ENCODE measurements around the gene DUOX1. TPM values are rescaled to one million over a fixed set of nuclear protein-coding genes. Genes with fewer than 3 reads are reported as not detected.
"Not testable (repeated sequence)": the region's sequence is repeated elsewhere in the genome, so short reads cannot be mapped to it uniquely, and the experiment has no call there.

DUOX1 gene
- total and polyA plus RNA-seq, 4 donors: 0.13 to 4.5 (median 0.59) TPM

GRCh38 chr15:45100884-45101625 is 28.7 kb upstream of the DUOX1 start:
- intact Hi-C loops (cut with DNase I): no loop called here
- WGBS, 2 donors: 57 to 58% methylated on average over 7 of the region's 7 CpGs
- DNase-seq (no peak), ATAC-seq (ENCODE audit: low FRiP score) (no peak)
- H3K27me3 ChIP-seq (ENCODE audit: control insufficient read depth in 1 of 2, insufficient read depth in 2 of 2, low read length in 1 of 2): no peaks in the 10 kb centered on the region
- H3K36me3 ChIP-seq (ENCODE audit: control insufficient read depth in 1 of 2, insufficient read depth in 2 of 2, low read length in 1 of 2): no peaks in the 10 kb centered on the region
- H3K4me3 ChIP-seq (ENCODE audit: low read length in 2 of 2): no peak overlapping the region
- no peaks in the 10 kb centered on the region for H3K9me3 ChIP-seq (ENCODE audit: control insufficient read depth, low read length)
- no peaks in the 10 kb centered on the region for H3K4me1 ChIP-seq (ENCODE audit: control insufficient read depth in 1 of 2, insufficient read depth in 2 of 2, low read length in 2 of 2)
- H3K27ac ChIP-seq (ENCODE audit: low read depth in 1 of 2, low read length in 2 of 2): no peak overlapping the region

- H3K4me3 ChIP-seq (ENCODE audit: low read length in 2 of 2): no peak overlapping the region
- H3K27ac ChIP-seq (ENCODE audit: low read depth in 1 of 2, low read length in 2 of 2): no peak overlapping the region
- ATAC-seq (ENCODE audit: low FRiP score) (no peak), DNase-seq (peak in 1 of 2 donors; percentile 59)
- no peaks in the 10 kb centered on the region for H3K27me3 ChIP-seq (ENCODE audit: control insufficient read depth in 1 of 2, insufficient read depth in 2 of 2, low read length in 1 of 2)
- H3K36me3 ChIP-seq (ENCODE audit: control insufficient read depth in 1 of 2, insufficient read depth in 2 of 2, low read length in 1 of 2): no peaks in the 10 kb centered on the region
- H3K9me3 ChIP-seq (ENCODE audit: control insufficient read depth, low read length): no peaks in the 10 kb centered on the region
- WGBS, 2 donors: 92 to 94% methylated on average over 12 of the region's 12 CpGs
- intact Hi-C loops (cut with DNase I): no loop called here
- H3K4me1 ChIP-seq (ENCODE audit: control insufficient read depth in 1 of 2, insufficient read depth in 2 of 2, low read length in 2 of 2): no peaks in the 10 kb centered on the region
Observed at GRCh38 chr15:45101749-45102148, 28.0 kb upstream of the DUOX1 start.

- intact Hi-C loops (cut with DNase I): no loop called here
- WGBS, 2 donors: 89 to 93% methylated on average over 6 of the region's 6 CpGs
- Histone ChIP-seq H3K27ac (ENCODE audit: low read depth in 1 of 2, low read length in 2 of 2) (no peak overlapping the region), H3K9me3 (ENCODE audit: control insufficient read depth, low read length) (no peaks in the 10 kb centered on the region), H3K36me3 (ENCODE audit: control insufficient read depth in 1 of 2, insufficient read depth in 2 of 2, low read length in 1 of 2) (no peaks in the 10 kb centered on the region), H3K27me3 (ENCODE audit: control insufficient read depth in 1 of 2, insufficient read depth in 2 of 2, low read length in 1 of 2) (no peaks in the 10 kb centered on the region), H3K4me1 (ENCODE audit: control insufficient read depth in 1 of 2, insufficient read depth in 2 of 2, low read length in 2 of 2) (no peaks in the 10 kb centered on the region), H3K4me3 (ENCODE audit: low read length in 2 of 2) (no peak overlapping the region)
- DNase-seq (peak in 1 of 2 donors; percentile 51), ATAC-seq (ENCODE audit: low FRiP score) (no peak)
Observed at GRCh38 chr15:45102226-45102625, 27.6 kb upstream of the DUOX1 start.

- 89 to 90% methylated on average over 5 to 9 of the region's 9 CpGs for WGBS, 2 donors
- peak in 1 of 2 donors; percentile 32 for DNase-seq
- not testable (repeated sequence) for H3K9me3 ChIP-seq (ENCODE audit: control insufficient read depth, low read length)
Observed at GRCh38 chr15:45104170-45104569, 25.6 kb upstream of the DUOX1 start.

GRCh38 chr15:45105586-45105985 is 24.2 kb upstream of the DUOX1 start:
- H3K9me3 ChIP-seq (ENCODE audit: control insufficient read depth, low read length): no peaks in the 10 kb centered on the region

More at GRCh38 chr15:45104170-45104569, 25.6 kb upstream of the DUOX1 start:
- ATAC-seq (ENCODE audit: low FRiP score); H3K27ac ChIP-seq (ENCODE audit: low read depth in 1 of 2, low read length in 2 of 2); H3K36me3 ChIP-seq (ENCODE audit: control insufficient read depth in 1 of 2, insufficient read depth in 2 of 2, low read length in 1 of 2); H3K4me3 ChIP-seq (ENCODE audit: low read length in 2 of 2); intact Hi-C loops (cut with DNase I); H3K27me3 ChIP-seq (ENCODE audit: control insufficient read depth in 1 of 2, insufficient read depth in 2 of 2, low read length in 1 of 2); H3K4me1 ChIP-seq (ENCODE audit: control insufficient read depth in 1 of 2, insufficient read depth in 2 of 2, low read length in 2 of 2): not testable (repeated sequence)

GRCh38 chr15:45106002-45106790 is 23.6 kb upstream of the DUOX1 start:
- no peaks in the 10 kb centered on the region for H3K27me3 ChIP-seq (ENCODE audit: control insufficient read depth in 1 of 2, insufficient read depth in 2 of 2, low read length in 1 of 2)
- DNase-seq (peak in 1 of 2 donors; percentile 59), ATAC-seq (ENCODE audit: low FRiP score) (no peak)
- intact Hi-C loops (cut with DNase I): no loop called here
- 78% methylated on average over 15 of the region's 15 CpGs for WGBS, 2 donors
- H3K4me1 ChIP-seq (ENCODE audit: control insufficient read depth in 1 of 2, insufficient read depth in 2 of 2, low read length in 2 of 2): no peaks in the 10 kb centered on the region
- no peaks in the 10 kb centered on the region for H3K36me3 ChIP-seq (ENCODE audit: control insufficient read depth in 1 of 2, insufficient read depth in 2 of 2, low read length in 1 of 2)
- no peaks in the 10 kb centered on the region for H3K9me3 ChIP-seq (ENCODE audit: control insufficient read depth, low read length)
- H3K27ac ChIP-seq (ENCODE audit: low read depth in 1 of 2, low read length in 2 of 2): no peak overlapping the region
- H3K4me3 ChIP-seq (ENCODE audit: low read length in 2 of 2): no peak overlapping the region

More at GRCh38 chr15:45105586-45105985, 24.2 kb upstream of the DUOX1 start:
- no peaks in the 10 kb centered on the region for H3K27me3 ChIP-seq (ENCODE audit: control insufficient read depth in 1 of 2, insufficient read depth in 2 of 2, low read length in 1 of 2)
- ATAC-seq (ENCODE audit: low FRiP score): no peak
- no peaks in the 10 kb centered on the region for H3K36me3 ChIP-seq (ENCODE audit: control insufficient read depth in 1 of 2, insufficient read depth in 2 of 2, low read length in 1 of 2)
- DNase-seq: peak in 1 of 2 donors; percentile 53
- no peak overlapping the region for H3K4me3 ChIP-seq (ENCODE audit: low read length in 2 of 2)
- 92 to 93% methylated on average over 11 of the region's 11 CpGs for WGBS, 2 donors
- no peak overlapping the region for H3K27ac ChIP-seq (ENCODE audit: low read depth in 1 of 2, low read length in 2 of 2)
- intact Hi-C loops (cut with DNase I): no loop called here
- no peaks in the 10 kb centered on the region for H3K4me1 ChIP-seq (ENCODE audit: control insufficient read depth in 1 of 2, insufficient read depth in 2 of 2, low read length in 2 of 2)

- peak in 1 of 2 donors; percentile 68 for DNase-seq
Observed at GRCh38 chr15:45107941-45108630, 21.7 kb upstream of the DUOX1 start.

GRCh38 chr15:45110256-45110820 is 19.5 kb upstream of the DUOX1 start:
- no peaks in the 10 kb centered on the region for H3K9me3 ChIP-seq (ENCODE audit: control insufficient read depth, low read length)
- H3K4me3 ChIP-seq (ENCODE audit: low read length in 2 of 2): no peak overlapping the region
- 42 to 46% methylated on average over 11 of the region's 11 CpGs for WGBS, 2 donors
- DNase-seq (peak in 1 of 2 donors; percentile 37), ATAC-seq (ENCODE audit: low FRiP score) (no peak)
- H3K27ac ChIP-seq (ENCODE audit: low read depth in 1 of 2, low read length in 2 of 2): no peak overlapping the region
- no peaks in the 10 kb centered on the region for H3K36me3 ChIP-seq (ENCODE audit: control insufficient read depth in 1 of 2, insufficient read depth in 2 of 2, low read length in 1 of 2)
- intact Hi-C loops (cut with DNase I): no loop called here
- no peaks in the 10 kb centered on the region for H3K4me1 ChIP-seq (ENCODE audit: control insufficient read depth in 1 of 2, insufficient read depth in 2 of 2, low read length in 2 of 2)
- no peaks in the 10 kb centered on the region for H3K27me3 ChIP-seq (ENCODE audit: control insufficient read depth in 1 of 2, insufficient read depth in 2 of 2, low read length in 1 of 2)

More at GRCh38 chr15:45107941-45108630, 21.7 kb upstream of the DUOX1 start:
- intact Hi-C loops (cut with DNase I): no loop called here
- Histone ChIP-seq H3K27ac (ENCODE audit: low read depth in 1 of 2, low read length in 2 of 2) (no peak overlapping the region), H3K36me3 (ENCODE audit: control insufficient read depth in 1 of 2, insufficient read depth in 2 of 2, low read length in 1 of 2) (no peaks in the 10 kb centered on the region), H3K27me3 (ENCODE audit: control insufficient read depth in 1 of 2, insufficient read depth in 2 of 2, low read length in 1 of 2) (no peaks in the 10 kb centered on the region), H3K4me3 (ENCODE audit: low read length in 2 of 2) (no peak overlapping the region), H3K4me1 (ENCODE audit: control insufficient read depth in 1 of 2, insufficient read depth in 2 of 2, low read length in 2 of 2) (no peaks in the 10 kb centered on the region), H3K9me3 (ENCODE audit: control insufficient read depth, low read length) (no peaks in the 10 kb centered on the region)
- 89 to 95% methylated on average over 10 of the region's 10 CpGs for WGBS, 2 donors
- no peak for ATAC-seq (ENCODE audit: low FRiP score)
